Stimulated activated naive CD4-positive, alpha-beta T cell (primary cell): ENCODE results near the gene GEMIN5.

ENCODE experiments used
- DNase-seq, 6 experiments: peaks; one replicate each; lab custom pipeline; 2025; lab: John Stamatoyannopoulos, UW

The GEMIN5 gene

GRCh38 chr5:154892369-154892771 is 45.6 kb downstream of the GEMIN5 start:
- DNase-seq = no peak

- no peak for DNase-seq
These were observed 52.6 kb downstream of the GEMIN5 start for GRCh38 chr5:154885439-154885838.

GRCh38 chr5:154884424-154884823 is 53.6 kb downstream of the GEMIN5 start:
- DNase-seq = no peak

- DNase-seq = no peak
These were observed 56.0 kb downstream of the GEMIN5 start for GRCh38 chr5:154881986-154882385.

GRCh38 chr5:154878642-154879335 is 59.2 kb downstream of the GEMIN5 start:
- DNase-seq = no peak

GRCh38 chr5:154873791-154874331 is 64.2 kb downstream of the GEMIN5 start:
- DNase-seq = no peak

- no peak for DNase-seq
These were observed 66.3 kb downstream of the GEMIN5 start for GRCh38 chr5:154871734-154872133.

- DNase-seq = peak in 1 of 6 experiments; percentile 13
These were observed 69.3 kb downstream of the GEMIN5 start for GRCh38 chr5:154868702-154869101.

GRCh38 chr5:154866841-154867240 is 71.2 kb downstream of the GEMIN5 start:
- no peak for DNase-seq

- DNase-seq = no peak
These were observed 72.4 kb downstream of the GEMIN5 start for GRCh38 chr5:154865466-154866184.

GRCh38 chr5:154863291-154864080 is 74.5 kb downstream of the GEMIN5 start:
- DNase-seq = no peak

- no peak for DNase-seq
These were observed 75.2 kb downstream of the GEMIN5 start for GRCh38 chr5:154862766-154863165.

GRCh38 chr5:154861946-154862345 is 76.1 kb downstream of the GEMIN5 start:
- no peak for DNase-seq

GRCh38 chr5:154860765-154861164 is 77.2 kb downstream of the GEMIN5 start:
- no peak for DNase-seq

- DNase-seq = peak in 1 of 6 experiments; percentile 2
These were observed 77.9 kb downstream of the GEMIN5 start for GRCh38 chr5:154860123-154860522.

GRCh38 chr5:154858972-154859871 is 78.8 kb downstream of the GEMIN5 start:
- peak in 4 of 6 experiments; percentile 11 to 65 (median 34) for DNase-seq

GRCh38 chr5:154858297-154858971 is 79.6 kb downstream of the GEMIN5 start, which contains the start of gene CNOT8:
TSS of gene CNOT8 (plus strand) at chr5:154858627. CDS start at chr5:154863279, 4,652 bp downstream.
- peak; percentile 93 to 98 (median 96) for DNase-seq

GRCh38 chr5:154857530-154858296 is 80.3 kb downstream of the GEMIN5 start:
- DNase-seq = peak; percentile 86 to 96 (median 92)

GRCh38 chr5:154851351-154851750 is 86.7 kb downstream of the GEMIN5 start:
- no peak for DNase-seq
